ENCODE results near the gene MALSU1.

The MALSU1 gene

DNA sequence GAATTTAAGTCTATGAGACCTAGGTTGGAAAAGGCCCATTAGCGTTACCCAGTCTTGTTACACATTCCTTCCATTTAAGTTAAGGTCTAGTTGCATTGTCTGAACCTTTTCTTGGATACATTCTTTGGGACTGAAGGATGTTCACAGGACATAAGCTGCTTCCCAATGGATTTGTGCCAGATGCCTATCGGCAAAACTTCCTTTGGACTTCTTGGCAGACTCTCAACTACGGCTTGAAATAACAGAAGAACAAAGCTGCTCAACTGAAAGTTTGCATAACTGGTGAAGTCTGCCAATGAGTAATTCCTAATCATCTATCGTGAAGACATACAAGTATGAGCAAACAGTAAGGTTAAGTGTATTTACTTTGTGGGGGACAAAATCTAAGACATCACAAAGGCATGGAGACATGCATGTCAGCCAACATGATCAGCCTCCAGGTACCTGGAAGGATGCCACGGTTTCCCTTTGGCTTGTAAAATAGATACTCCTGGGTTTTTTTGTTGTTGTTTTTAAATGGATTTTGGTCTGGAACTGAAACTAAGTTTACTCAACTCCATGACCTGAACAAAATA, 35.4 kb downstream of the MALSU1 start:
- in situ Hi-C loops (cut with MboI; ENCODE audit: low sequenced_read_pairs) = no loop called here

GRCh38 chr7:23335136-23335535, 36.0 kb downstream of the MALSU1 start:
- in situ Hi-C loops (cut with MboI; ENCODE audit: low sequenced_read_pairs) = no loop called here

DNA sequence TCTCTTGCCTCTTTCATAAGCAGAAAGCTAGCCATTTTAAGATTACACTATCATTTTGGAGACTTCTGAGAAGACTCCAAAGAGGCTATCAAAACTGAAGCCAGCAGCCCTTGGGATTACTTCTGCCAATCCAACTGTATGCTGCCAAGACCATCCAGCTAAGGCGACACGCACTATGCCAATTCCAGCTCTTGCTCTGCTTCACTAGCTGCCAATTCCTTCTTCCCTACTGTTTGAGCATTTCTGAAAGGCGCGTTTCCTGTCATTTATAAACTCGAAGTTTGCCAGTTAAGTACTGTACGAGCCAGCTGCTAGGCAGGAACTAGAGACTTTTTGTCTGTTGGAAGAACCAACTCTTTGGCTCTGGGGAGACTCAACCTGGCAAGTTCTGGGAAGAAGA, 36.5 kb downstream of the MALSU1 start:
- in situ Hi-C loops (cut with MboI; ENCODE audit: low sequenced_read_pairs) = no loop called here

DNA sequence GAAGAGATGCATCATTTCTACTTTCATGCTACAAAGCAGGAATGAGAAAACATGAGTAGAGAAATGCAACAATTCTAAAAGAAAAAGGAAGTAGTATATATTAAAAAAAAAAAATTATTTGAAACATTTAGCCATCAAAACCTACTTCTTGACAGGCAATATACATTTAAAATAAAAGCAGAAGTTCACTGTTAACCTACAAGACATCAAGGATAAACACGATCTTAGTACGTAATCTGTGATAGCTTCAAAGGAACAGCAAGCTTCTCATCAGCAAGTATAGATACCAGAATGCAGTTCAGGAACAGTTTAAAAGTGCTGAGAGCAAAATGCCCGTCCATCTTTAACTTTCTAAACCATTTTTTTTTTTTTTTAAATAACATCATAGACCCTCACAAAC, 36.9 kb downstream of the MALSU1 start:
- in situ Hi-C loops (cut with MboI; ENCODE audit: low sequenced_read_pairs) = no loop called here

DNA sequence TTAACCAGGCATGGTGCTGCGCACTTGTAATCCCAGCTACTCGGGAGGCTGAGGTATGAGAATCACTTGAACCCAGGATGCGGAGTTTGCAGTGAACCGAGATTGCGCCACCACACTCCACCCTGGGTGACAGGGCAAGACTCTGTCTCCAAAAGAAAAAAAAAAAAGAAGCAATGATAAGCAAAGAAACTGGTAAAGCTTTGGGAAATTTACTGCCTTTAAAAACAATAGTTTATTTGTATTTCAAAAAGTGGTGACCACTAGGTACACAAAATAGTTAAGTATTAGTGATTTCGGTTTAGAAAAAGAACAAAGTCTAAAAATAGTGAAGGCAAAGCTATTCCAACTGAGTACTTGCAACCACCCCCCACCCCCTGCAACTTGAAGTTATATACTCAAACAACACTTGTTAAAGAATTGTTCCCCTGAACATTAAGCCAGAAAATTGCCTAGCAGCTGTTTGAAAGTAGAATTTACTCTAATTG, 37.7 kb downstream of the MALSU1 start:
- in situ Hi-C loops (cut with MboI; ENCODE audit: low sequenced_read_pairs) = no loop called here

GRCh38 chr7:23337374-23337773, 38.2 kb downstream of the MALSU1 start:
- in situ Hi-C loops (cut with MboI; ENCODE audit: low sequenced_read_pairs) = no loop called here

DNA sequence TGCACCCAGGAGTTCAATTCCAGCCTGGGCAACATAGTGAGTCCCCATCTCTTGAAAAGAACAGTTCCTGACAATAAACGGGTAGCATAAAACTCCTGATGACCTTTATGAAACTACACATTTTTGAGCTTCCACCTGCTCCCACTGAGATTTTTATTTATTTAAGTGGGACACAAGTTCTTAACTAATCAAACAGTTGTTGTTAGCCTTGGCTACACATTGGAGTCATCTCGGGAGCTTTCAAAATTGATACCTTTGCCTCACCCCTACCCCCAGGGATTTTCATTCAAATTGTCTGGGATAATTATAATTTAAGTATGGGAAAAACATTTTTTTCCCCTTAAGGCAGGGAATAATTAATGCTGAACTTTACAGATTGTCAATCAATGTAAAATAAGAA, 39.3 kb downstream of the MALSU1 start:
- in situ Hi-C loops (cut with MboI; ENCODE audit: low sequenced_read_pairs) = no loop called here

DNA sequence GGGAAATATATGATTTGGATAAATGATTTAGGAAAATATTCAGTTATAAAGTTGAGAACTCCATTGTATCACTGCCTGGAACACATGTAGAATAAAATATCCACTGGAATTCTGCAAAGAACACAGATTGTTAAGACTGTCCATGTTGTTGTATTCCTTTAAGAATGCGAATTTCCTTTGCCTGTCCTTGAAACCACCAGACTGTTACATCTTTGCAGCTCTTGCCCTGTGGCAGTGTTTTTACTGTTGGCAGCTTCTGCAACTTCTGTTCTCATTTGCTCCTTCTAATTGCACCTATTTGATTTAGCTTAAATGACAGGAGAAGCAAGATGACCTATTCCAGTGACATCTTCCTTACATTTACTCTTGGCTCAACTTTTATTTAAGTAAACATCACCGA, 39.7 kb downstream of the MALSU1 start:
- in situ Hi-C loops (cut with MboI; ENCODE audit: low sequenced_read_pairs) = no loop called here

GRCh38 chr7:23341846-23342598, 42.9 kb downstream of the MALSU1 start:
- in situ Hi-C loops (cut with MboI; ENCODE audit: low sequenced_read_pairs) = no loop called here

- in situ Hi-C loops (cut with MboI; ENCODE audit: low sequenced_read_pairs) = no loop called here
Observed at GRCh38 chr7:23343102-23343501, 44.0 kb downstream of the MALSU1 start.

DNA sequence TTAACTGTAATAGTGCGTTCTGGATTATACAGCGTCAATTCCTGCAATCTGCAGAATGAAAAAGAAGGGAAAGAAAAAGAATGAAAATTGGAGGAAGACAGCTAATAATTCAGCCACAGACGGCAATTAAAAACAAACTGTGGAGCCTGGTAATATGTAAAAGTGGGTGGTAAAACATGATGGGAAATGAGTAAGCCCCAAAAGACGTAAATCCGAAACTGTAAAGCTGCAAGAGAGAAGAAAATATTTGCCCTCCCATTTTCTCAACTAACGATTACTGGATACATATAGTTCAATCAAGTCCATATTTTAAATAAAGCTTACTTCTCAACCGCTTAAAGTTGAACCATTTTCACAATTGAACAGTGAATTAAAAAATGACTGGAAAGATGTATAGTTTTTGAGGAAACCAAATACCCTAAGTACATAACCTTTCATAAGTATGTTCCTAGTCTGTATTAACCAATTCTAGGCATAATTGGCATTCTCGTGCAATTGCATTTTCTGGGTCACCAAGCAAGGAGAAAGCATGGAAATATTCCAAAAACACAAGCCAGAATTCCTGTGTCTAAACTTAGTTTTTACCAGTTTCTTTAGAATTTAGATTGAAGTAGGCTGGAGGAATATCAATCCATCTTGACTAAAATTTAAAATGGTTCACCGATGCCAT, 44.8 kb downstream of the MALSU1 start:
- in situ Hi-C loops (cut with MboI; ENCODE audit: low sequenced_read_pairs) = no loop called here

DNA sequence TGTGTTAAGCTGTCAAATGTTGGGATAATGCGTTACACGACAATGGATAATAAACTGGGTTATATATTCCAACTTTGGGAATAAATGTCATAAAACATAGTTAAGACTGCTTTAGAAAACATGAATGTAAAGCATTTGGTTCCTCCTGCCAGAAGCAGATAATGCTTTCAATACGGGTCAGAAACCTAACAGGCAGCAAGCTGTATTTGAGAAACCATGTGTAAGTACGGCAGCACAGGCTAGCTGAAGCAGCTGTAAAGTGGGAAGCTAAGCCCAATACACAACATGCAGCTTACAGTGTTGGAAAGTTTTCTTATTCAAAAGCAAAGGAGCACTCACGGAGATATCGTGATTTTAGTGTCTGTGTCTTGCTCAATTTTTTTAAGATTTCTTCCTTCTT, 46.5 kb downstream of the MALSU1 start:
- in situ Hi-C loops (cut with MboI; ENCODE audit: low sequenced_read_pairs) = no loop called here

DNA sequence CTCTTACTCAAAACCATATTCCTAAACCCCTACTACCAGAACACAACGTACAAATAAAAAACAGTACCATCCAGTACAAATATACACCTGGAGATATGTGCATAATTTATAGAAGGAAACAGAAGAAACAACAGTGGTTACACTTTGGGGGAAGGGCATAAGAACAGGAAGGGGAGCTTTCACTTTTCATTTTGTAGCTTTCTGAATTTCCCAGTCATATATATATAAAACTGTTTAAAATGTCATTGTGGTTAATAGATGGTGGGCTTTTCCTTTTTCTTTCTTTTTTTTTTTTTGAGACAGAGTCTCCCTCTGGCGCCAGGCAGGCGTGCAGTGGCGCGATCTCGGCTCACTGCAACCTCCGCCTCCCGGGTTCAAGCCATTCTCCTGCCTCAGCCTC, 47.2 kb downstream of the MALSU1 start:
- in situ Hi-C loops (cut with MboI; ENCODE audit: low sequenced_read_pairs) = no loop called here

DNA sequence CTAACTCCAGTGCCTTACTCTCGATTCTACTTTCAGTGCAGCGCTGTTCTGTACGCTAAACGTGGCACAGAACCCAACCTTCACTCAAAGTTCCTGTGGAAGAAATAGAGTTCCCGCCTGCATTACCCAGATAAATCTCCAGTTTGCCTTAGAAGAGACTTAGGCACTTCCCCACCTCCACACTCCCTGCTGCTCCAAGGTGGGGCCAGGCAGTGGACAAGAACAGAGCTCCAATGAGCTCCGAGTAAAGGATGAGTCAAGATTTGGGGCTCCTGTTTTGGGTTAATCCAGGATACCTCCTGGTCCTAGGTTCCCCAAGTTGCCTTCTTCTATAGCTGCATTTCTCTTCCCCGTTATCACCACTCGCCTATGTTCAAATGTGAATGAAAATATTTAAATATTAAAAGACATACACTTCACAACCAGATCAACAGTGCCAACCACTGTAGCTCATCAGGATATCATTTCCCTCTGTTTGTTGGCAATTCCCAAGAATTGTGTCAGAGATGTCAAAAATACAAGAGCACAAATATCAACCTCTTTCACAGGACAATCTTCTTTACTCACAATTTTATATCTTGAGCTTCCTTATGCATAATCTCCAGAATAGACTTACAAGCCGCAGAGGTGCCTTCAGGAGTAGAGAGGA, 48.0 kb downstream of the MALSU1 start:
- in situ Hi-C loops (cut with MboI; ENCODE audit: low sequenced_read_pairs) = no loop called here

- in situ Hi-C loops (cut with MboI; ENCODE audit: low sequenced_read_pairs) = no loop called here
Observed at GRCh38 chr7:23347682-23348180, 48.6 kb downstream of the MALSU1 start.

DNA sequence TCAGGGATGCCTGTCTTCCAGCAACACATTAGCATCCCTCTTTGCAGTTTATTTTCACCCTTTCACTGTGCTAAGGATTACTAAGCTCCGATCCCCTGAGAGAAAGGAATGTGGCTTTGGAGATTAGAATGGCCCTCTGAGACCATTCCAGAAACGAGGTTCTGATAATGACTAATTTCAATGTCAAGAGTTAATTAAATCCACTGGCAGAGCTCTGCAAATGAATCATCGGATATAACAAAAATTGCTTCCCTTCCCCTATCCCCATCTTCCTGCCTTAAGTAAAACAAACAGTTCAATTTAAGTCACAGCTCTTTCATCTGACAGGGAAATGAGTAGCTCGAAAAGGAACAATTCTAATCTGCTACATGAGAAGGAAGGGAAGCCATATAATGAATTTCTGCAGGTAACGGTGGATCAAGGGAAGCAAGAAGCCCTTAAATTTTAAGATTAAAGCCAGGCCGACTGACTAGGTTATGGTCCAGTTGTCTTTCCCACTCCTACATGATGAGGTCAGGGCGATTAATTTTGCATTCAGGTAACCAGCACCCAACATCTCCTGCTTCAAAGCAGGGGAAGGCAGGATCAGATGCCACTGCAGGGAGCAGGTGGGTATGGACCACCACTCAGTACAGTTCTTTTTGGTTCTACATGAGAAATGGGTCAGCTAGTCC, 50.5 kb downstream of the MALSU1 start:
- in situ Hi-C loops (cut with MboI; ENCODE audit: low sequenced_read_pairs) = no loop called here

DNA sequence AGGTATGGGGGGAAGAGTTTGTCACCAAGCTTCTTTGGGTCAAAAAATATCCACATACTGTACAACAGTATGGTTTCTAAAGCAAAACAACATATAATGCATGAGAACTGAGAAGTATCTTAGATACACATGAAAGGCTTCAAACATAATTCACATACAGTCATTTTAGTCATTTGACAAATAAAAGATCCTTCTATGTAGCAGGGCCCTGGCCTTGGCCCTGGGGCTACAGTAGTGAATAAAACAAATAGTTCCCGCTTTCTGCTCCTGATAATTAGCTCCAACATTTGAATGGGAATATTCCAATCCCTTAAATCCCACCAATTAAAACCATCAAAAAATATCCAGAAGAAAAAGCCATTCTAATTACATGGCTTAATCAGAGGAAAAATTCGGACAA, 51.3 kb downstream of the MALSU1 start:
- in situ Hi-C loops (cut with MboI; ENCODE audit: low sequenced_read_pairs) = no loop called here

- in situ Hi-C loops (cut with MboI; ENCODE audit: low sequenced_read_pairs) = no loop called here
Observed at GRCh38 chr7:23353172-23353571, 54.0 kb downstream of the MALSU1 start.

DNA sequence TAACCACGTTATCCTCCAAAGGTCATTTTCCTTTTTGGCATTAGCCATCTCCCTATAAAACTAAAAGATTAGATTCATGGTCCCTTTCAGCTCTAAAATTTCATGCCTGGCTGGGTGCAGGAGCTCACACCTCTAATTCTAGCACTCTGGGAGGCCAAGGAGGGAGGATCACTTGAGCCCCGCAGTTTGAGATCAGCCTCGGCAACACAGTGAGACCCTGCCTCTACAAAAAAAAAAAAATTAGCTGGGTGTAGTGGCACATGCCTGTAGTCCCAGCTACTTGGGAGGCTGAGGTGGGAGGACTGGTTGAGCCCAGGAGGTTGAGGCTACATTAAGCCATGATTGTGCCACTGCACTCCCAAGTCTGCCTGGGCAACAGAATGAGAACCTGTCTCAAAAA, 57.0 kb downstream of the MALSU1 start:
- in situ Hi-C loops (cut with MboI; ENCODE audit: low sequenced_read_pairs) = no loop called here

DNA sequence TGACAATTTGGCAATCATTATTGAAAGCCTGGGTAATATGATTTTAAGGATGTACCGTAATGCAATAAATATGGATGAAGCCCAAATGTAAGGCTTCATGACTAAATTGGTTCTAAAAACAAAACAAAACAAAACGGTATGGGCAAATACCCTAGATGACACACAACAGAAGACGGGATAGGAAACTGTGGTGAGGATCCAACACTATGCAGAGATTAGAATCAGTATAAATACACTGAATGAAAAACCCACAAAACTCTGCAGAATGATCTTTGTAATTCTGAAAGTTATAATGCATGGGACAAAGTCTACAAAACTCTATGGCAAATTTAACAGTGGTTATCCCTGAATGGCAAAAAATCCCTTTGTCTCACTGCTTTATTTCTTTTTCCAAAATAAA, 57.6 kb downstream of the MALSU1 start:
- in situ Hi-C loops (cut with MboI; ENCODE audit: low sequenced_read_pairs) = no loop called here
